HepG2 (cell line): ENCODE measurements around the gene ZNF138. TPM values are rescaled to one million over a fixed set of nuclear protein-coding genes. Genes with fewer than 3 reads are reported as not detected.
"Not testable (repeated sequence)": the region's sequence is repeated elsewhere in the genome, so short reads cannot be mapped to it uniquely, and the experiment has no call there.

Experiments used
- ATAC-seq: fragments of 200-7000 bp; cut with Tn5 transposase; 3 replicates; pipeline ENCODE4 v1.9.1; 2020; ENCODE audit warnings: mild to moderate bottlenecking, moderate library complexity
- BruUV-seq: library from RNA; stranded (reverse); fragments of 400-500 nt; replicated peaks from 2 replicates; lab custom pipeline; 2021; lab: Mats Ljungman, UMichigan
- CTCF ChIA-PET: fragments of 300-600 bp; formaldehyde crosslinking; extraction: SDS; loops from one replicate; lab custom pipeline; 2021; ENCODE audit warnings: low total read pairs, inconsistent platforms, low intra/inter-chr PET ratio; lab: Yijun Ruan, JAX
- POLR2A ChIA-PET: fragments of 350-600 bp; sonication (Branson Sonifier 250); formaldehyde crosslinking; loops from one replicate; lab custom pipeline; 2020; ENCODE audit warnings: antibody characterized with exemption, inconsistent platforms; lab: Yijun Ruan, JAX
- DNase-seq: peaks from one replicate; pipeline ENCODE4 v3.0.0-alpha.2; 2015; ENCODE audit warnings: low spot score
- FAIRE-seq: peaks from 3 replicates; lab custom pipeline; 2011; peaks lifted over from hg19 to GRCh38; lab: Jason Lieb, UNC
- H2AFZ ChIP-seq: one replicate; pipeline ENCODE4 v1.6.1; 2011; ENCODE audit warnings: low read length, inconsistent platforms
- H3K27ac ChIP-seq: fragments of 300-600 bp; 3 replicates; pipeline ENCODE4 v1.8.0; 2011; ENCODE audit warnings: mixed run types, mild to moderate bottlenecking, mixed read lengths, low read length, inconsistent platforms; ENCODE audit not compliant: insufficient read depth; ENCODE audit errors: extremely low read length
- H3K27me3 ChIP-seq, 2 experiments: fragments of 200-600 bp in 1 of 2; 2 replicates in 1 of 2; 3 replicates in 1 of 2; pipeline versions ENCODE4 v1.6.0 to v1.8.0; 2011; ENCODE audit warnings: low read length in 2 of 2, mild to moderate bottlenecking in 2 of 2, moderate library complexity in 2 of 2, inconsistent platforms in 1 of 2; ENCODE audit not compliant: insufficient read depth in 2 of 2, control insufficient read depth in 1 of 2
- H3K36me3 ChIP-seq, 2 experiments: fragments of 200-600 bp in 1 of 2; replicated peaks in 1 of 2; 2 replicates in 1 of 2; 3 replicates in 1 of 2; pipeline versions ENCODE4 v1.5.1 to v1.8.0; 2011; ENCODE audit warnings: low read length in 2 of 2, inconsistent platforms in 1 of 2; ENCODE audit not compliant: insufficient read depth in 2 of 2, control insufficient read depth in 1 of 2
- H3K4me1 ChIP-seq: 2 replicates; pipeline ENCODE4 v1.5.1; 2012; ENCODE audit warnings: low read length, inconsistent platforms; ENCODE audit not compliant: insufficient read depth
- H3K4me2 ChIP-seq: 2 replicates; pipeline ENCODE4 v1.6.0; 2011; ENCODE audit warnings: low read depth, low read length, inconsistent platforms
- H3K4me3 ChIP-seq, 3 experiments: fragments of 200-600 bp in 1 of 3; sonication (generic), shearing (Covaris generic) in 1 of 3; replicated peaks in 1 of 3; 2 replicates each; pipeline ENCODE4 v1.5.1; 2011 to 2016; ENCODE audit warnings: low read length in 3 of 3, inconsistent platforms in 2 of 3, low read depth in 2 of 3, mild to moderate bottlenecking in 2 of 3, control low read depth in 1 of 3, mixed read lengths in 1 of 3; ENCODE audit not compliant: insufficient read depth in 1 of 3
- H3K79me2 ChIP-seq: one replicate; pipeline ENCODE4 v1.6.1; 2011; ENCODE audit warnings: low read length, inconsistent platforms; ENCODE audit not compliant: insufficient read depth
- H3K9ac ChIP-seq: 2 replicates; pipeline ENCODE4 v1.6.0; 2011; ENCODE audit warnings: mild to moderate bottlenecking, low read depth, low read length, inconsistent platforms; ENCODE audit not compliant: insufficient read depth
- H3K9me3 ChIP-seq: 2 replicates; pipeline ENCODE4 v1.5.1; 2012; ENCODE audit warnings: mild to moderate bottlenecking, low read length
- H4K20me1 ChIP-seq: 2 replicates; pipeline ENCODE4 v1.6.0; 2011; ENCODE audit warnings: inconsistent platforms, mild to moderate bottlenecking, low read length, moderate library complexity; ENCODE audit not compliant: insufficient read depth
- ARNT ChIP-seq: fragments of 450-650 bp; IDR thresholded peaks from 2 replicates; pipeline ENCODE4 v1.6.1; 2017
- CENPBD1 ChIP-seq: sonication (generic); formaldehyde crosslinking; IDR thresholded peaks from 2 replicates; pipeline ENCODE4 v1.8.0; 2022; ENCODE audit warnings: missing genetic modification reagents, low read depth, mild to moderate bottlenecking, borderline replicate concordance
- HMGA1 ChIP-seq: sonication (generic); formaldehyde crosslinking; conservative IDR thresholded peaks from 2 replicates; pipeline ENCODE4 v1.4.0; 2020; ENCODE audit warnings: missing genetic modification reagents
- HOMEZ ChIP-seq: IDR thresholded peaks from 2 replicates; pipeline ENCODE4 v1.6.1; 2016; ENCODE audit warnings: low read depth
- JUN ChIP-seq: sonication (generic); formaldehyde crosslinking; IDR thresholded peaks from 2 replicates; pipeline ENCODE4 v1.4.0; 2020; ENCODE audit warnings: mild to moderate bottlenecking, missing genetic modification reagents
- MIXL1 ChIP-seq: IDR thresholded peaks from 2 replicates; pipeline ENCODE4 v1.6.1; 2016
- NFIB ChIP-seq: sonication (generic); formaldehyde crosslinking; IDR thresholded peaks from 2 replicates; pipeline ENCODE4 v1.9.0; 2021; ENCODE audit warnings: missing genetic modification reagents, mild to moderate bottlenecking, borderline replicate concordance
- NKX3-1 ChIP-seq: sonication (generic); formaldehyde crosslinking; IDR thresholded peaks from 2 replicates; pipeline ENCODE4 v1.5.0; 2020; ENCODE audit warnings: missing genetic modification reagents
- RBFOX2 ChIP-seq: fragments of 200-400 bp; formaldehyde crosslinking; IDR thresholded peaks from 2 replicates; pipeline ENCODE4 v1.6.1; 2017; ENCODE audit warnings: low read depth, mild to moderate bottlenecking, low read length
- ZBTB4 ChIP-seq: sonication (generic); formaldehyde crosslinking; IDR thresholded peaks from 2 replicates; pipeline ENCODE4 v1.4.0; 2020; ENCODE audit warnings: missing genetic modification reagents, mild to moderate bottlenecking, borderline replicate concordance
- ZMYM4 ChIP-seq: sonication (generic); formaldehyde crosslinking; IDR thresholded peaks from 2 replicates; pipeline ENCODE4 v1.8.1; 2023; ENCODE audit warnings: mild to moderate bottlenecking, missing genetic modification reagents
- ZNF543 ChIP-seq: sonication (generic); formaldehyde crosslinking; IDR thresholded peaks from 2 replicates; pipeline ENCODE4 v1.4.0; 2020; ENCODE audit warnings: mild to moderate bottlenecking, missing genetic modification reagents
- WGBS: methylation state at CpG from one replicate; pipeline ENCODE4 v1.1.6; 2017; ENCODE audit warnings: low lambda C conversion rate; 5-methylcytosine and 5-hydroxymethylcytosine counted together
- in situ Hi-C: cut with HindIII; loops from 2 replicates; pipeline ENCODE4 v1.10.0; 2017; ENCODE audit warnings: low pct_unique_long_range_greater_than_20kb; ENCODE audit not compliant: extremely low pct_ligation_motif_present
- intact Hi-C: fragments of 100-400 bp; cut with micrococcal nuclease; formaldehyde crosslinking; loops from one replicate; pipeline ENCODE4 v1.10.0; 2022; ENCODE audit not compliant: unreplicated experiment
- polyA plus RNA-seq, 8 experiments: library from polyadenylated mRNA; depleted of rRNA in 3 of 8; stranded (reverse) in 7 of 8; unstranded in 1 of 8; fragments of >200 nt; fragmentation: Illumina TruSeq in 4 of 8; extraction: Trizol in 4 of 8; gene quantifications; 2 replicates each; pipeline versions ENCODE4 v1.2.1 to v1.2.3, GENCODE V29; 2011 to 2016; ENCODE audit warnings: low read depth in 4 of 8, missing spikeins in 1 of 8, mixed read lengths in 1 of 8; ENCODE audit not compliant: insufficient read depth in 1 of 8
- total RNA-seq, 5 experiments: library from RNA; depleted of rRNA; stranded (reverse); fragments of >200 nt; fragmentation: Illumina TruSeq; extraction: Trizol; gene quantifications; 2 replicates each; pipeline ENCODE4 v1.2.3, GENCODE V29; 2016; ENCODE audit warnings: low read depth in 1 of 5

ZNF138 gene
- total and polyA plus RNA-seq, 2 of the 13 experiments (the other 11 are each of a cell fraction or from before 2014, with no cell fraction given): 2.7 to 5.8 TPM

DNA sequence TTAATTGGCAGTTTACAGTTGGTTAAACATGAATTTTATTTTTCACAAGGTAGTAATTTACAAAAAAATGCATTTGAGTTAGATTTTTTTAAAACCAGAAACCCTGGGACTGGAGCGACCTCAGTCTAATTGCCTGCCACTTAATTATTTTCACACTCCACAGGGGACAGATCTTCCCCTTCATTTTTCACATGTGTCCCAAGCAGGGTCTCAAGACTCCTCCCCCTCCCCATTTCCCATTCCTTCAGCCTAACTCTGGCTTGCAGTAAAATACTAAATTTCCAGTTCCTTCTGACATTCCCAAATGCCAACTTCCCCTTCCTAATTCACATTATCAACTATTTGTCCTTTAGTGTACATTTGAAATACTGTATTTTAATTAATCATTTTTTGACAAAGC, 948 bp downstream of the ZNF138 start:
- intact Hi-C loops: loop anchor here (10.0 kb wide), 1 partner anchor 130 kb away; the partner anchor contains the start of gene ZNF107
- Histone ChIP-seq H3K27me3 (no peaks in the 10 kb centered on the region; a peak in 1 of 5 replicates), H3K79me2 (peaks cover 7% of the 10 kb centered on the region), H3K36me3 (peaks cover under 1 to 10% of the 10 kb centered on the region in 2 experiments; a peak in 3 of 5 replicates), H3K4me2 (peak overlapping the region; percentile 63), H3K4me3 (peak overlapping the region; percentile 91 to 99 (median 97)), H3K4me1 (peaks cover 18% of the 10 kb centered on the region), H3K9me3 (no peaks in the 10 kb centered on the region), H4K20me1 (no peaks in the 10 kb centered on the region), H2AFZ (no peak overlapping the region), H3K9ac (peak overlapping the region; percentile 83), H3K27ac (peak overlapping the region; percentile 69)
- in situ Hi-C loops: no loop called here
- FAIRE-seq (no peak), ATAC-seq (no peak), DNase-seq (no peak)
- CTCF ChIA-PET: no interaction called here
- no peak for TF ChIP-seq ZNF543 (CRISPR knock-in tag)
- TF ChIP-seq RBFOX2: no peak
- no peak for TF ChIP-seq JUN (CRISPR knock-in tag)
- no peak for TF ChIP-seq ZMYM4
- no peak for TF ChIP-seq CENPBD1
- TF ChIP-seq ZBTB4 (CRISPR knock-in tag): no peak
- no peak for TF ChIP-seq HOMEZ (CRISPR knock-in tag)
- TF ChIP-seq NKX3-1: no peak
- no peak for TF ChIP-seq NFIB (CRISPR knock-in tag)
- TF ChIP-seq ARNT: no peak
- TF ChIP-seq MIXL1 (CRISPR knock-in tag): no peak
- no peak for TF ChIP-seq HMGA1 (CRISPR knock-in tag)
- POLR2A ChIA-PET: interaction anchor here (1.3 kb wide), 1 partner anchor 53 kb away, joined by 3 read pairs; no protein-coding TSS in a partner anchor
- WGBS: 7% methylated on average over 1 of the region's 1 CpG
- BruUV-seq: TSS peak; percentile 61

- in situ Hi-C loops, DNase-seq, H3K9ac ChIP-seq, BruUV-seq, H3K9me3 ChIP-seq, H3K4me2 ChIP-seq, H3K79me2 ChIP-seq, H3K4me3 ChIP-seq, FAIRE-seq, CTCF ChIA-PET, H3K27me3 ChIP-seq, POLR2A ChIA-PET, H2AFZ ChIP-seq, H4K20me1 ChIP-seq, ATAC-seq, H3K27ac ChIP-seq: not testable (repeated sequence)
- WGBS: 98% methylated on average over 8 of the region's 8 CpGs
- Histone ChIP-seq H3K36me3 (peaks cover 1 to 15% of the 10 kb centered on the region in 2 experiments; a peak in 4 of 5 replicates), H3K4me1 (peaks cover 19% of the 10 kb centered on the region)
- intact Hi-C loops: loop anchor here (10.0 kb wide), 1 partner anchor 134 kb away; the partner anchor contains the start of gene ZNF107
These were observed 4.9 kb downstream of the ZNF138 start for GRCh38 chr7:64799169-64799568.
